ENCODE results near the gene GPSM3. TPM values are rescaled to one million over a fixed set of nuclear protein-coding genes. Genes with fewer than 3 reads are reported as not detected.
"Not testable (repeated sequence)": the region's sequence is repeated elsewhere in the genome, so short reads cannot be mapped to it uniquely, and the experiment has no call there.

Gene GPSM3
- polyA plus RNA-seq, 1 experiment = 4.7 TPM

DNA sequence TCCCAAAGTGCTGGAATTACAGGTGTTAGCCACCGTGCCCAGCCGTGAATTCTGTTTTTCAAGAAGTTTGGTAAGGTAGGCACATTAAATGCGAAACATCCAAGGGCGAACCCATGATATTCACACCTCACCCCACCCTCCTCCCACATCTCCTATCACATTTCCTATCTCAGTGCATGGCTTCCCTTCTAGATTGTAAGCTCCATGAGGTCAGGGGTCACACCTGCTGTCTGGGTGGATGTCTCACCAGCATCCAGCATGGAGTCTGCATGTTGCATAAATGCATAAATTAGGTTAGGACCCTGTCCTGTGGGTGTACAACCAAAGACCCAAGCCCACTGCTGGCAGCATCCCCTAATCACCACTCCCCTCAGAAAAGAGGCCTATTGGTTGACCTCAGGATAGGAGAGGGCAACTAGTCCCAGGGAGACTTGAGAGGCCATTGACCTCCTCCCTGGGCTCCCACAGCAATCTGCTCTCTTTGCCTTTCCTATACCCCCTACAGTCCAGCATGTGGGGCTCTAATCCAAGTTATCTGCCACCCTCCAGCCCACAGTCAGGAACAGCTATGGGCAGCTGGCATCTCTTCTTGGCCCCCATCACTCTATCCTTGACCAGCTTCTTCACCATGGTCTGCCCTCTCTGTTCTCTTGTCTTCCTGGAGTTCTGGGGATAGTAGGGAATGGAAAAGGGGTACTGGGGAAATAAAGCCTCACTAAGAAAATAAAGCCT, 44.9 kb downstream of the GPSM3 start:
- DNase-seq (ENCODE audit: low read depth, low spot score) = no peak
- Histone ChIP-seq H3K27ac (ENCODE audit: low read depth, low read length) (no peak overlapping the region), H3K27me3 (ENCODE audit: control insufficient read depth, insufficient read depth, low read length) (peaks cover 42% of the 10 kb centered on the region), H3K4me3 (ENCODE audit: low read depth, low read length) (no peak overlapping the region), H3K9me3 (ENCODE audit: control insufficient read depth, insufficient read depth, low read length) (peaks cover 13% of the 10 kb centered on the region)
- TF ChIP-seq, protein P1, sequence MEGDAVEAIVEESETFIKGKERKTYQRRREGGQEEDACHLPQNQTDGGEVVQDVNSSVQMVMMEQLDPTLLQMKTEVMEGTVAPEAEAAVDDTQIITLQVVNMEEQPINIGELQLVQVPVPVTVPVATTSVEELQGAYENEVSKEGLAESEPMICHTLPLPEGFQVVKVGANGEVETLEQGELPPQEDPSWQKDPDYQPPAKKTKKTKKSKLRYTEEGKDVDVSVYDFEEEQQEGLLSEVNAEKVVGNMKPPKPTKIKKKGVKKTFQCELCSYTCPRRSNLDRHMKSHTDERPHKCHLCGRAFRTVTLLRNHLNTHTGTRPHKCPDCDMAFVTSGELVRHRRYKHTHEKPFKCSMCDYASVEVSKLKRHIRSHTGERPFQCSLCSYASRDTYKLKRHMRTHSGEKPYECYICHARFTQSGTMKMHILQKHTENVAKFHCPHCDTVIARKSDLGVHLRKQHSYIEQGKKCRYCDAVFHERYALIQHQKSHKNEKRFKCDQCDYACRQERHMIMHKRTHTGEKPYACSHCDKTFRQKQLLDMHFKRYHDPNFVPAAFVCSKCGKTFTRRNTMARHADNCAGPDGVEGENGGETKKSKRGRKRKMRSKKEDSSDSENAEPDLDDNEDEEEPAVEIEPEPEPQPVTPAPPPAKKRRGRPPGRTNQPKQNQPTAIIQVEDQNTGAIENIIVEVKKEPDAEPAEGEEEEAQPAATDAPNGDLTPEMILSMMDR (IDR thresholded peaks at IDR 0.05; ENCODE audit: low read depth, low read length) = no peak
- CTCF ChIA-PET = interaction anchor here (1.2 kb wide), 1 partner anchor 9 kb away, joined by 3 read pairs; no protein-coding TSS in a partner anchor
- POLR2A ChIA-PET = interaction anchor here (1.4 kb wide), 1 partner anchor 12 kb away, joined by 5 read pairs; no protein-coding TSS in a partner anchor

DNA sequence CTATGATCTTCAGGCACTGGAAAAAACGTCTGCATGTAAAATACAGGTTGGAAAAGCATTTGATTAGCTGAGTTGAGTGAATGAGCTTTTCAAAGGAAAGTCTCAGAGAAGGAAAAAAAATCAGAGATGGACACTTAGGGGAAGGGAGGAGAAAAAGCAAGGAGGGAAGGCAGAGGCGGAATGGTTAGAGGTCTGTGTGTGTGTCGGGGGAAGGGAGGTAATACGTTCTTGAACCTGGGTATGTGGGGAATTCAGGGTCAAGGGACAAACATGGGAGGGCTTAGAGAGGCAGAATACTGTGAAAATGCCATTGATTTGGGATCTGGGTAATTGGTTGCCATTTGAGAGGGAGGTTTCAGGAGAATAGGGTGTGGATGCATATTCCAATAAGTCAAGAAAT, 45.8 kb downstream of the GPSM3 start:
- CTCF ChIA-PET = interaction anchor here (1.1 kb wide), 2 partner anchors 28 to 49 kb away, joined by 3 read pairs; no protein-coding TSS in a partner anchor

DNA sequence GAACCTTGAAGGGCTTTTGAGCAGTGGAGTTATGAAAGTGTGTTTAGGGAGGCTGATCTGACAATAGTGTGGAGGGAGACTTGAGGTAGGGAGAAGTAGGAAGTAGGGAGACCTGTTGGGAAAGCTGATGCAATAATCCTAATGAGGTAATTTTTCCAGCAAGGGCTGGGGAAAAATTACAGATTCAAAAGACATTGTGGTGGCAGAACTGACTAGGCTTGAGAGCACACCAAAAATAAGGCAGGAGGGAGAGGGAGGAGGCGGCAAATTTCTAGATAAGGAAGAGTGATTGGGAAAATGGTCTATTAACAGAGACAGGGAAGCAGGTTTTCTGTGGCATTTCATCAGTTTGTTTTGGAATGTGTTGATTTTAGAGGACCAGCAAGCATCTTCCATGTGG, 46.2 kb downstream of the GPSM3 start:
- peaks cover 13% of the 10 kb centered on the region for H3K9me3 ChIP-seq (ENCODE audit: control insufficient read depth, insufficient read depth, low read length)
- DNase-seq (ENCODE audit: low read depth, low spot score) = no peak
- TF ChIP-seq, protein P1 (IDR thresholded peaks at IDR 0.05; ENCODE audit: low read depth, low read length) = no peak
- peaks cover 46% of the 10 kb centered on the region for H3K27me3 ChIP-seq (ENCODE audit: control insufficient read depth, insufficient read depth, low read length)
- CTCF ChIA-PET = interaction anchor here (1.1 kb wide), 2 partner anchors 27 to 49 kb away, joined by 3 read pairs; no protein-coding TSS in a partner anchor
- POLR2A ChIA-PET = interaction anchor here (1.4 kb wide), 1 partner anchor 10 kb away, joined by 5 read pairs; no protein-coding TSS in a partner anchor
- no peak overlapping the region for H3K27ac ChIP-seq (ENCODE audit: low read depth, low read length)
- H3K4me3 ChIP-seq (ENCODE audit: low read depth, low read length) = no peak overlapping the region

More for the DNA sequence above, 45.8 kb downstream of the GPSM3 start:
- Histone ChIP-seq H3K27ac (ENCODE audit: low read depth, low read length) (no peak overlapping the region), H3K4me3 (ENCODE audit: low read depth, low read length) (no peak overlapping the region), H3K27me3 (ENCODE audit: control insufficient read depth, insufficient read depth, low read length) (peaks cover 46% of the 10 kb centered on the region), H3K9me3 (ENCODE audit: control insufficient read depth, insufficient read depth, low read length) (peaks cover 13% of the 10 kb centered on the region)
- POLR2A ChIA-PET = interaction anchor here (1.4 kb wide), 1 partner anchor 11 kb away, joined by 5 read pairs; no protein-coding TSS in a partner anchor
- DNase-seq (ENCODE audit: low read depth, low spot score) = no peak
- TF ChIP-seq, protein P1 (IDR thresholded peaks at IDR 0.05; ENCODE audit: low read depth, low read length) = no peak

DNA sequence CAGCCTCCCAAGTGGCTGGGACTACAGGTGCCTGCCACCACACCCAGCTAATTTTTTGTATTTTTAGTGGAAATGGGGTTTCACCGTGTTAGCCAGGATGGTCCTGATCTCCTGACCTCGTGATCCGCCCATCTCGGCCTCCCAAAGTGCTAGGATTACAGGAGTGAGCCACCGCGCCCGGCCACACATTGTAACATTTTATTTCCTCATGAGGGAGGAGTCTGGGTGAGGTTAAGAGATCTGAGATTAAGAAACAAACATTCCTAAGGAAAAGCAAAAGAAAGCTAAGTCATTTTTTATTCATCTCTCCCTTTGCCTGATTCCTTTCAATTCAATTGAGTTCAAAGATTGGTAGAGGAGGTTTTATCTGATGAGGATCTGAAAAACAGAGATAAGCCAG, 48.2 kb downstream of the GPSM3 start:
- H3K9me3 ChIP-seq (ENCODE audit: control insufficient read depth, insufficient read depth, low read length); H3K4me3 ChIP-seq (ENCODE audit: low read depth, low read length); POLR2A ChIA-PET; H3K27ac ChIP-seq (ENCODE audit: low read depth, low read length); DNase-seq (ENCODE audit: low read depth, low spot score): not testable (repeated sequence)
- CTCF ChIA-PET = interaction anchor here (0.6 kb wide), 1 partner anchor 13 kb away, joined by 9 read pairs; no protein-coding TSS in a partner anchor
- peaks cover 47% of the 10 kb centered on the region for H3K27me3 ChIP-seq (ENCODE audit: control insufficient read depth, insufficient read depth, low read length)

Small RNA genes lying within 50 kb of the gene (small RNA-seq; reads per million reads assigned to genes)
- gene AL662884.1 (ENCODE audit: insufficient read length, low read depth) (not detected), gene MIR6833 (ENCODE audit: insufficient read length, low read depth) (not detected)

Other genes starting within 250 kb of the GPSM3 start
- 13.3 and 14.0 TPM in 2 replicates for gene CFB, start 246.5 kb downstream of the GPSM3 start, polyA plus RNA-seq (2011; rRNA removed)
- 51.4 and 55.7 TPM in 2 replicates for gene NELFE, start 233.7 kb downstream of the GPSM3 start, polyA plus RNA-seq (2011; rRNA removed)
- gene SKIC2, start 233.5 kb downstream of the GPSM3 start, polyA plus RNA-seq (2011; rRNA removed) = 26.0 and 30.4 TPM in 2 replicates
- 11.4 and 14.9 TPM in 2 replicates for gene DXO, start 220.5 kb downstream of the GPSM3 start, polyA plus RNA-seq (2011; rRNA removed)
- gene C4A, start 210.6 kb downstream of the GPSM3 start, polyA plus RNA-seq (2011; rRNA removed) = 7.5 and 7.6 TPM in 2 replicates
- 5.8 and 7.8 TPM in 2 replicates for gene C4B, start 177.8 kb downstream of the GPSM3 start, polyA plus RNA-seq (2011; rRNA removed)
- 0.05 and 0.06 TPM in 2 replicates for gene CYP21A2, start 154.2 kb downstream of the GPSM3 start, polyA plus RNA-seq (2011; rRNA removed)
- 0.25 and 0.35 TPM in 2 replicates for gene TNXB, start 83.3 kb downstream of the GPSM3 start, polyA plus RNA-seq (2011; rRNA removed)
- 39.2 and 60.0 TPM in 2 replicates for gene ATF6B, start 64.4 kb downstream of the GPSM3 start, polyA plus RNA-seq (2011; rRNA removed)
- 3.1 and 3.8 TPM in 2 replicates for gene FKBPL, start 62.4 kb downstream of the GPSM3 start, polyA plus RNA-seq (2011; rRNA removed)
- 0.27 and 0.47 TPM in 2 replicates for gene PRRT1, start 40.7 kb downstream of the GPSM3 start, polyA plus RNA-seq (2011; rRNA removed)
- 12.6 and 14.1 TPM in 2 replicates for gene PPT2, start 38.5 kb downstream of the GPSM3 start, polyA plus RNA-seq (2011; rRNA removed)
- 2.5 and 2.8 TPM in 2 replicates for gene EGFL8, start 28.0 kb downstream of the GPSM3 start, polyA plus RNA-seq (2011; rRNA removed)
- gene AGPAT1, start 16.6 kb downstream of the GPSM3 start, polyA plus RNA-seq (2011; rRNA removed) = 97.1 and 116 TPM in 2 replicates
- 33.3 TPM in 2 replicates for gene RNF5, start 14.2 kb downstream of the GPSM3 start, polyA plus RNA-seq (2011; rRNA removed)
- gene AGER, start 8.4 kb downstream of the GPSM3 start, polyA plus RNA-seq (2011; rRNA removed) = 2.4 and 2.6 TPM in 2 replicates
- gene PBX2, start 2.4 kb downstream of the GPSM3 start, polyA plus RNA-seq (2011; rRNA removed) = 56.5 and 59.2 TPM in 2 replicates
- 0.37 and 0.55 TPM in 2 replicates for gene NOTCH4, start 31.4 kb upstream of the GPSM3 start, polyA plus RNA-seq (2011; rRNA removed)
- not detected in 2 replicates for gene TSBP1, start 179.3 kb upstream of the GPSM3 start, polyA plus RNA-seq (2011; rRNA removed)
- gene BTNL2, start 214.5 kb upstream of the GPSM3 start, polyA plus RNA-seq (2011; rRNA removed) = not detected in 2 replicates
- not detected in 2 replicates for gene HLA-DRA, start 247.2 kb upstream of the GPSM3 start, polyA plus RNA-seq (2011; rRNA removed)

Measured in AG04450 (cell line).